Omental fat pad (tissue), 4 donors: Measurements from ENCODE around the gene TBC1D16. TPM values are rescaled to one million over a fixed set of nuclear protein-coding genes. Genes with fewer than 3 reads are reported as not detected.
A peak's percentile ranks its signal among the peaks of the same experiment; 100 is the strongest.

Source experiments
- ATAC-seq: fragments of 150-250 bp; one replicate; pipeline ENCODE4 v1.9.1; 2016; ENCODE audit warnings: mild to moderate bottlenecking, moderate library complexity; ENCODE audit not compliant: low FRiP score
- DNase-seq: peaks from one replicate; pipeline ENCODE4 v3.0.0-alpha.2; 2019; ENCODE audit warnings: low spot score
- total RNA-seq, 4 donors: library from RNA; depleted of rRNA; stranded (reverse); fragments of >200 nt; gene quantifications; one replicate each; pipeline ENCODE4 v1.1.0, GENCODE V29; 2016
- TF ChIP-seq, protein P1 (sequence below), 3 donors: fragments of 450-650 bp; IDR thresholded peaks; one replicate each; pipeline ENCODE4 v1.5.1; 2016 to 2017; ENCODE audit warnings: antibody characterized with exemption in 3 of 3, mild to moderate bottlenecking in 3 of 3, moderate library complexity in 2 of 3

Gene TBC1D16
- total RNA-seq, 4 donors from 2014 or later: 46.1 to 97.9 (median 65.3) TPM

DNA sequence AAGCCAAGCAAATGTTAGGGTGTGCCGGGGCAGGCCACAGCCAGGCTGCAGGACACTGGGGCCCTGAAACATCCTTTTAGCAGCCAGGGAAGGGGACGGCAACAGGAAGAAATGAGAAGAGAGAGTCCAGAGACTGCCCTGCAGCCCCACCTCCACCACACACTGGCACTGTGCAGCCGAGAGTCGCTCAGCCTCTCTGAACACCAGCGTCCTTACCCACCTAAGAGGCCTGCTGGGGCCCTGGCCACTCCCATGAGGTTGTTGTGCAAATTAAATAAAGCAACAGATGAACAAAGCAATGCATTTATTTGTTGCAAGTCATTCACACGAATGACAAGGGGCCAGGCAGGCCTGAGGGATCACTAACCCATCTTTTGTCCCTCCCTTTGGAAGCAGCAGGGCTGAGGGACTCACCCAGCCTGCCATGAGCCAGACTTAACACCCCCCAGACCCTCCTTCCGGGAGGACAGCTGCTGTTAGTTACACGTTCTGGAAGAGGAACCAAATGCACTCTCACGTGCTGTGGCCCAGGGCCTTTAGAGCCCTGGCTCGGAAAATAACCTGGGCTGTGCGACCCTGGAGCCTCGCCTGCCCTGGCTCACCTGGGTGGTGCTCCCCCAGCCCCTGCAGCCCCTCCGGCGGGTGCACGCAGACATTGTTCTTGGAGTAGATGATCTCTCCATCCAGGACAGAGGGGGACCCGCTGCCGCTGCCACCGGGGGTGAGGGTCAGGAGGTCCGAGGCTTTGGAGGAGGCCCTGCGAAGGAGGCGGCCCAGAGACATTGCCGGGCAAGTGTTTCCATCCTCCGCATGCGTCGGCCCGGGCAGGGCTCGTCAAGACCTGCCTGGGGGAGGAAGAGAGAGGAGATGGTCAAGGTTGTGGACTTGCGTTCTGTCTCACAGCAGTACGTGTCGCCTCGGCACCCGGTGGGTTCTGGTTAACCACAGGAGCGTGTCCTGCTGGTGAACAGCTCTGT is 22.6 kb downstream of the TBC1D16 start:
- DNase-seq (no peak), ATAC-seq (no peak)
- TF ChIP-seq, protein P1, sequence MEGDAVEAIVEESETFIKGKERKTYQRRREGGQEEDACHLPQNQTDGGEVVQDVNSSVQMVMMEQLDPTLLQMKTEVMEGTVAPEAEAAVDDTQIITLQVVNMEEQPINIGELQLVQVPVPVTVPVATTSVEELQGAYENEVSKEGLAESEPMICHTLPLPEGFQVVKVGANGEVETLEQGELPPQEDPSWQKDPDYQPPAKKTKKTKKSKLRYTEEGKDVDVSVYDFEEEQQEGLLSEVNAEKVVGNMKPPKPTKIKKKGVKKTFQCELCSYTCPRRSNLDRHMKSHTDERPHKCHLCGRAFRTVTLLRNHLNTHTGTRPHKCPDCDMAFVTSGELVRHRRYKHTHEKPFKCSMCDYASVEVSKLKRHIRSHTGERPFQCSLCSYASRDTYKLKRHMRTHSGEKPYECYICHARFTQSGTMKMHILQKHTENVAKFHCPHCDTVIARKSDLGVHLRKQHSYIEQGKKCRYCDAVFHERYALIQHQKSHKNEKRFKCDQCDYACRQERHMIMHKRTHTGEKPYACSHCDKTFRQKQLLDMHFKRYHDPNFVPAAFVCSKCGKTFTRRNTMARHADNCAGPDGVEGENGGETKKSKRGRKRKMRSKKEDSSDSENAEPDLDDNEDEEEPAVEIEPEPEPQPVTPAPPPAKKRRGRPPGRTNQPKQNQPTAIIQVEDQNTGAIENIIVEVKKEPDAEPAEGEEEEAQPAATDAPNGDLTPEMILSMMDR (IDR thresholded peaks at IDR 0.05): no peak

DNA sequence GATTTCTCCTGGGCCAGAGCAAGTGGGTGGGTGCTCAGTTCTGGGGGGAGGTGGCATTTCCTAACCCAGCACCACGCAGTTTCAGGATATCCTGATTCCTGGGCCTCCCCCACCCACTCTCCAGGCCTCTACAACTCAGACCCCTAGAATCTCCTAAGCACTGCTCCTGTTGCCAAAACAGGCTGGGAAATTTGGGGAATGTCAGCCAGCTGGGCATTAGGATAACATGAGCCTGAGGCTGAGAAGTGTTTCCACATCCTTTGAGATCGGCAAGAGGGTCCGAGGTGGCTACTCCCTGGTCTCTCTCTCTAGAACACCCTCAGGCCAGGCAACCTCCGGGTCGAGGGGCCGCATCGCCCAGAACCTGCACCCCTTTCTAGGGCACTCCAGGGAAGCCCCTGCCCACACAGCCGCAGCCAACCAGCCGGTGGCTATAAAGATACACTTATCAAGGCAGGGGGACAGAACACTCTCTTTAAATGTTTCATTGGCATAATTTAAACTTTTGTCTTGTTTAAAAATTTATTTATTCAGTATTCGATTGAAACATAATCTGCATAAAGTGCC is 23.6 kb downstream of the TBC1D16 start:
- DNase-seq: no peak
- TF ChIP-seq, protein P1 (IDR thresholded peaks at IDR 0.05): no peak
- no peak for ATAC-seq

DNA sequence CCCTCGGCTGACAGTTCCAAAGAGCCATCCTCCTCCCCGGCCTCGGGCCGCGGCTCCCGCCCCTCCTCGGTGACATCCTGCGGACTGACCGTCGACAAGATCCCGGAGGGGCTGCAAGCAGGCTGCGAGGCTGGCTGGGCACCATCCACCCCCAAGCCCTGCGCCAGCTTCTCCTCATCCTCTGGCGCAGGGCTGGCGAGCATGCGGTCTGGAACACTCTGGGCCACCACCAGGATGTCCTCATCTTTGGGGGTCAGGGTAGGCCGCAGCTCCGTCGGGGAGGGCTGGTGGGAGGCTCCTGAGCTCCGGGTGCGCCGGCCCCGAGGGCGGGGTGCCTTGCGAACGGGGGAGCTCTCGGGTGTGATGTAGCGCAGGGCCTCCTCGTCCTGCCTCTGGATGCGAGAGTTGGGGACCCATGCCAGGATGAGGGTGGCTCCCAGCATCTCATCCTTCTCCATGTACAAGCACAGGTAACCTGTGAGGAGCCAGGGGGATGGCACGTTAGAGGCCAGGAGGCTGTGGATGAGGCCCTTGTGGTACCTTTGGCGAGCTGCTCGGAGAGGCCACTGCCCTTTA is 25.3 kb downstream of the TBC1D16 start:
- ATAC-seq: no peak
- DNase-seq: no peak

DNA sequence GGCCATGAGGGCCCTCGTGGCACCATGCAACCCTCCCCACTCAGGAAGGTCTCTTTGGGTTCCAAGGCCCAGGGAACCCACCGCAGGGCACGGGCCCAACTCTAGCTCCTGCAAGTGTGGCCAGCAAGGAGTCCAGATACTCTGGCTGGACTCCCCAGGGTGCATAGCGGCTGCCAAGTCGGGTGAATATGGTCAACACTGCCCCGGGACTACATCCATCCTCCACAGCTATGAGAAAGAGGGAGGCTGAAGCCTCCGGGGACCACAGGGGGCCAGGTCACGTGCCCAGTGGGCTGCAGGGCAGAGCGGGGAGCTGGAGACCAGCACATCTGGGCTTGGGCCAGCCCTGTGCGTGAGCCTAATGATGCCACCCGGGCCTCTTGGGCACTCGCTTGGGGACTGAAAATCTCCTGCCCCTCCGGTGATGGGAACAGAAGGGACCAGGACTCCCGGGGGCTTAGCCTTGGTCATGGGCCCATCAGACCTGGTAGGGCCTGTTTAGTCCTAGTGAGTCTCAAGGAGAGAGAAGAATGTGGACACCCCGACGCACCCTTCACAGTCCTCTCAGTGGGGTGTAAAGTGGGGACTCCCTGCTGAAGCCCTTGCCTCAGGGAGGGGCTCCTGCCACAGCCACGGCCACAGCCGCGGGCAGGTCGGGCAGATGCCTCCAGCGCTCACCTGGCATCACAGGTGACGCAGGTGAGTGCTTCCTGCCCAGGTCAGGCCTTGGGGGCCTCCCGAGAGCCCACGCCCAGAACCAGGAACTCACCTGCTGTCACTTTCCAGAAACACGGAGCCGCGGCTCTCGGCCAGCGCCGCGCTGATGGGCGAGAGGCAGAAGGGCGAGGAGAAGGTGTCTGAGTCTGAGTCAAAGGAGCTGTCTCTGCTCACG is 26.0 kb downstream of the TBC1D16 start:
- ATAC-seq: no peak
- TF ChIP-seq, protein P1 (IDR thresholded peaks at IDR 0.05): no peak
- DNase-seq: no peak

More for the DNA sequence above, 25.3 kb downstream of the TBC1D16 start:
- TF ChIP-seq, protein P1 (IDR thresholded peaks at IDR 0.05): no peak

GRCh38 chr17:80008848-80009247 is 26.8 kb downstream of the TBC1D16 start:
- ATAC-seq (no peak), DNase-seq (no peak)
- TF ChIP-seq, protein P1 (IDR thresholded peaks at IDR 0.05): no peak

DNA sequence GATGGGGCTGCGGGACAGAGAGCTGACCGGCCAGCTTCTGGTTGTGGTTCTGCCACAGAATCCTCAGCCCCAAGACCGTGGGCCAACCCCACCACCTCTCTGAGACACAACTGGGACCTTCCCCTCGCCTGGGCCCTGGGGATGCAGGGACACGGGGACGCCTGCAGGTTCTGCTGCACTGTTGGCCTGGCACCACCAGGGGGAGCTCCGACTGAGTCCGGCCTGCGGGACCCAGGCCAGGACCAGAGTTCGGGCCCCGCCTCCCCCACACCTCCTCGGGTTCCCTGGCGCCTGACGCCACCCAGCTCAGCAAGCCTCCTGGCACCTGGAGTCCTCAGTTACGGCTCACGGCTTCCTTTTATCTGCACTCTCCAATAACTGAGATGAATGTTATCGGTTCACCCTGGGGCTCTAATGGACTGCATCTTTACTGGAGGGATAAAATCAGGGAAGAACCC is 27.3 kb downstream of the TBC1D16 start:
- ATAC-seq: peak; percentile 84
- TF ChIP-seq, protein P1 (IDR thresholded peaks at IDR 0.05): peak in 2 of 3 donors; percentile 36 to 83
- DNase-seq: peak; percentile 70
